ENCODE results near the gene SF3B6.

The SF3B6 gene

DNA sequence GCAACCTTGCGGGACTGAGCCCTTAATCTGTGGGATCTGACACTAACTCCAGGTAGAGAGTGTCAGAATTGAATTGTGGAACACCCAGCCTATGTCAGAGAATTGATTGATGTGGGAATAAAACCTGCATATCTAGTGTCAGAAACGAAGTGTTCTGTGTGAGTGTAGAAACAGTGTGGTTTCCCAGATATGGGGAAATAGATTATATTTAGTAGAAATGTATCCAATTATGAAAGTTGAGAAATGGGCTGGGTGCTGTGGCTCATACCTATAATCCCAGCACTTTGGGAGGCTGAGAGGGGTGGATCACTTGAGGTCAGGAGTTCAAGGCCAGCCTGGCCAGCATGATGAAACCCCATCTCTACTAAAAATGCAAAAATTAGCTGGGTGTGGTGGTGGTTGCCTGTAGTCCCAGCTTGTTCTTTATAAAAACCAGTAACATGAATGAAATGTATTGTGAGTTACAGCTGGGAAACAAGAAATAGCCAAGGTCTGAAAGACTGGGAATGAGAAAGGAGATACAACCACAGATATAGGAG lies 12.8 kb upstream of the SF3B6 start:
- no peak for DNase-seq

GRCh38 chr2:24087032-24087431 lies 10.9 kb upstream of the SF3B6 start:
- no peak for DNase-seq

DNA sequence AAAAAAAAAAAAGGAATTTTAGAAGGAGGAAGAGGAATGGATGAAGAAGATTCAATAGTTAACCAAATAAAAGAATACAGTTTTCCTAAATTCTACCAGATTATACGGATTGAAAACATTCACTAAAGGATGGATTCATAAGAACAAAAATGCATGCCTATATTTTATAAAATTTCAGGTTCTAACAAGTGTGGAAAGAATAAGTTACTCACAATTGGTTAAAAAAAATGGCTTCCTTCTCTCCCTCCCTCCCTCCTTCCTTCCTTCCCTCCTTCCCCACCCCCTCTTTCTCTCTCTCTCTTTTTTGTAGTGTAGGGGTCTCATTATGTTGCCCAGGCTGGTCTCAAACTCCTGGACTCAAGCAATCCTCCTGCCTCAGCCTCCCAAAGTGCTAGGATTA lies 10.1 kb upstream of the SF3B6 start:
- no peak for DNase-seq

DNA sequence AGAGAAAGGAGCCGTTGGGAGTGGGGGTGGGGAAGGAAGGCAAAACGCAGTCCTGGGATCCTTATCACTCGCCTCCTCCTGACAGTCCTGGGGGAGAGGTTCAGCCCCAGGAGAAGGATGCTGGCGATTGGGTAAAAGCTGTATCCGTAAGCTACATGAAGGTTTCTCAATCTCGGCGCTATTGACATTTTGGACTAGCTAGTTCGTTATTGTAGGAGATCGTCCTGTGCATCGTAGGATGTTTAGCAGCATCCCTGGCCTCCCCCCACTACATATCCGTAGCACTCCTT lies 9.0 kb upstream of the SF3B6 start:
- DNase-seq, result no peak

DNA sequence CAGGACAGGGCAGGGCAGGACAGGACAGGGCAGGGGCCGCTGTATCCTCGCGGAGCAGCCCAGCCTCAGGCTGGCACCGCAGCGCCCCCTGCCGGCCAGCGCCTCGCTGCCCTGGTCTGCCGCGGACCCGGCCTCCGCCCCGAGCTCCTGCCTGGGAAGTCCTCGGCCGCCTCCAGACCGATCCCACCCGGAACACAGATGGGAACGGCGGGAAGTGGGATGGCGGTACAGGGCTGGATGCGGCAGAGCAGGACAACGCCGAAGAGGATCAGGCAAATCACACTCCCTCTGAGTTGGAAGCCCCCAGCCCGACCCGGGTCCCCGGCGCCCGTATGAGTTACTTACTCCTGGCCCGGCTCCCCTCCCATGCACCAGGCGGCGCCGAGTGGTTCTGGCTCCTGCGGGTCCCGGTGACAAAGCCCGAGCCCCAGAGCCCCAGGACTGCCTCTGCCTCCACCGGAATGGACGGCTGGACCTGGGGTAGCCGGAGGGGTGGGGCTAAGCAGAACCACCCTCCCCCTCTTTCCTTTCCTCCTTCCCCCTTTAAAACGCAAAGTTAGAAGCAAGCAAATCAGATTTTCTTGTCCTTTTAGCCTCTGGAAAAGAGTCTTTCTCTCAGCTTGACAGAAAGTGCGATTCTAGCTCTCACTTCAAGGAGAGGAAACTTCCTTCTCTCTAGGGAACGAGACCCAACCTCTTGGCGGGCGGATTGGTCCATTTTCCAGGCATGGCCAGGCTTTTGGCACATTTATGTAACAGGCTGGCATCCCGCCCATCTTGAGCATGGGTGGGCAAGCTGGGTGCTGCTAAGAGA lies 8.5 kb upstream of the SF3B6 start, which contains the start of gene TP53I3:
TSS of gene TP53I3 (minus strand) at position 449 of the 814 bp plus-strand sequence. CDS start 508 bp downstream, outside the sequence.
- peak; percentile 59 for DNase-seq

DNA sequence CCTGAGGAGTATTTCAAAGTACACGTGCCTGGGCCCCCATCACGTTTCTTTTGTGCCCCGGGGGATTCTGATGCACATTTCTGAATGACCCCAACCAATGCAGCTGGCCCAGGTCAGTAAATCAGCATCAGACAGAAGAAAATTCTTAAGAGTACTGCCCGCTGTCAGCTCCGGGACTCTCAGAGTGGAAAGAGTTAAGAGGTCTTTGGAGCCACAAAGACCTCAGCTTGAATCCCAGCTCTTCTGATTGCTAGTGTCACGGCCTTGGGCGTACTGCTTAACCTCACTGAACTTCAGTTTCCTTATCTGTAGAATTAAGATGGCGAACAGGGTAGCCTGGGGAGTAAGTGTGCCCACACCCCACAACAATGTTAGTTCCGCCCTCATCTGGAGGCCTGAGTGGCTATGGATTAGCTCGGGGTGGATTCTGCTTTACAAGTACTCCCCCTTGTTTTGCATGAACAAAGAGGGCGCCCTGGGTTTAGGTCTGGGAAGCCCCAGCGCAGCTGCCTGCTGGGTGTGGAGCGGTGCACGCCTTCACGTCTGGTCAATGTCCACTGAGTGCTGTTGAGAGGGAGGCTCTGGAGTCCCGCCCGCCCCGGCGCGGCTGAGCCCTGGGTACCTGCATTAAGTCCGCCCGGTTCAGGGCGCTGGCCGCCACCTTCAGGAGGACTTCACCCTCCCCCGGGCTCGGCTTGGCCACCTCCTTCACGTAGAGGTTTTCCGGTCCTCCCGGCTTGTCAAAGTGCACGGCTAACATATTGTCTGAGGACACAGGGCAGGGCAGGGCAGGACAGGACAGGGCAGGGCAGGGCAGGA lies 7.7 kb upstream of the SF3B6 start:
- DNase-seq, result peak; percentile 58

DNA sequence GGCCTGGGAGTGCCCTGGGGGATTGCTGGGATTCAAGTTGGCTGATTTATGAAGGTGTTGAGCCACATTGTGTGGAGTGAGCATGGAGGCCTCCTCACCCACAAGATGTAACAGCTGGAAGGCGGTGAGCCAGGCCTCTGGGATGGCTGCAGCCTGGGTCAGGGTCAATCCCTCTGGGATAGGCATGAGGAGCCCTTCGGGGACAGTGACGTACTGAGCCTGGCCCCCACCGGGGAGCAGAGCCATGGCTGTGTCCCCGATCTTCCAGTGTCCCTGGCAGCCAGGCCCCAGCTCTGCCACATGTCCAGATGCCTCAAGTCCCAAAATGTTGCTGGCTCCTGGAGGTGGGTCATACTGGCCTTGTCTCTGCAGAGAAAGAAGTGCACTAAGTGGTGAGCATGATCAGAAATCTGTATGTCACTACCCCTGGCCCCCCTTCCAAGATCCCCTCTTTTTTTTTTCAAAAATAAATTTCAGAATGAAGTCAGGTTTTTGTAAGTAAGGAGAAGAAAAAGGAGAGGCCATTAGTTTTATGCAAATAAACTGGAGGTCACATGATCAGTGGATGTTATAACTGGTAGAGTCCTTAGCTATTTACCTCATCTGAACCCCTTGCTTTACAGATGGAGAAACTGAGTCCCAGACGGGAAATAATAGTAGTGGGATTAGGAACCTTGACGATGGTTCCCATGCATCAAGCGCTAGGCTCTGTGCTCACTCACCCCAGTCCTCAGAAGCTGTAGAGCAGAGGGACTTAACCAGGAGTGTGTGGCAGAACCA lies 6.9 kb upstream of the SF3B6 start:
- no peak for DNase-seq

DNA sequence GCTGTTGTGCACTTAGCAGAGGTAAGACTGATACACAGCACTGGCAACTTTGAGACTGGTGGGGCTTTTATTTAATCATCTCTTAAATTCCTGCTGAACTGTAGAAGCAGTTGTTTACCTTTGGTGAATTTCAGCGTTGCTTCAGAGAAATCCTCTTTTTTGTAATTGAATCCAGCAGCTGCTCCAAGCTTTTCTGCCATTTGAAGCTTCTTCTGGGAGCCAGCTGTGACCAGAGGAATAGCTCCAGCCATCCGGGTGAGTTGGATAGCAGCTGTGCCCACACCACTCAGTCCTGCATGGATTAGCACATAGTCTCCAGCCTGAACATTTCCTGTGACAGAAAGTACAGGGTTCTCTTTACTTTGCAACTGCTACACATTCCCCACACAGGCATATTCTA lies 4.6 kb upstream of the SF3B6 start:
- DNase-seq, result peak; percentile 52

DNA sequence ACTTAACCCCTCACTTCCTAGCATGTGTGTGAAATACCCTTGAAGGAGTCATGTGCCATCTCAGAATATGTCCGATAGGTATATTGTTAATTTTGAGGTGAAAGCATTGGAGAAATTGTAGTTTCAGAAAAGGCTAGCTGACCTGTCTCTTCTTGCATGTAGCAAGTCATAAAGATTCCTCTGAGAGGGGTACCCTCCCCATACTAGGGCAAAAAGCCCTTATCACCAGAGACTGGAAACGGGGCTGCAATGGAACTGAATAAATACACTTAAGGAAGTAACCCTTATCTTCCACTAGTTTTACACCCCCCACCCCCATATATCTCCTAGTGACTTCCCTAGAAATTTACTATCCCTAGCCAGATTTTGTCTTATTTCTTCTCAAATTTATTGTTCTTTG lies 1.8 kb upstream of the SF3B6 start:
- DNase-seq, result no peak

DNA sequence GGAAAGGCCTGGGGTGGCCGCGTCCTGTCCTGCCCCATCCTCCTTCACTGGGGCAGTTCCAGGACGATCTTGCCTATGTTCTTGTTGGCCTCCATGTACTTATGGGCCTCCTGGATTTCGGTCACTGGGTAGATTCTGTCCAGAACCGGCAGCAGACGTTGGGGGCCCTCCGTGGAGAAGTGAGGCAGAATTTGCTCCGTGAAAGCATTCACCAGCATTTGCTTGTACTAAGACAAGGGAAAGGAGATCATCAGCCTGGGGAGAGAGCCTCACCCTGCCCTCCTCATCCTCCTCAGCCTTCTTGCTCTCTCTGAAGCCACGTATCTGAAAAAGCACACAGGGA lies 1.4 kb upstream of the SF3B6 start:
- DNase-seq, result no peak

- DNase-seq, result no peak
Measured at GRCh38 chr2:24076849-24077534, 866 bp upstream of the SF3B6 start.

DNA sequence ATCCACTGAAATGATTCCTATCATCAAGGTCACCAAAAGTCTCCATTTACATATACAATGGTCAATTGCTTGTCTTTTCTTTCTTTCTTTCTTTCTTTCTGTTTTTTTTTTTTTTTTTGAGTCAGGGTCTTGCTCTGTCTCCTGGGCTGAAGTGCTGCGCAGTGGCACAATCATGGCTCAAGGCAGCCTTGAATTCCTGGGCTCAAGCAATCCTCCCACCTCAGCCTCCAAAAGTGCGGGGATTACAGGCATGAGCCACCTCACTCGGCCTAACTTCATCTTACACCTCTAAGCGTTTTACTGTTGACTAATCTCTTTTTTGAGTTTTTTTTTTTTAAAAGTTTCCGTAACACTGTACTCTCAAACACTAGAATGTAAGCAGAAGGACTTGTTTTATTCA lies 867 bp downstream of the SF3B6 start:
- no peak for DNase-seq

- DNase-seq, result no peak
Measured at GRCh38 chr2:24073816-24074215, 2.3 kb downstream of the SF3B6 start.

DNA sequence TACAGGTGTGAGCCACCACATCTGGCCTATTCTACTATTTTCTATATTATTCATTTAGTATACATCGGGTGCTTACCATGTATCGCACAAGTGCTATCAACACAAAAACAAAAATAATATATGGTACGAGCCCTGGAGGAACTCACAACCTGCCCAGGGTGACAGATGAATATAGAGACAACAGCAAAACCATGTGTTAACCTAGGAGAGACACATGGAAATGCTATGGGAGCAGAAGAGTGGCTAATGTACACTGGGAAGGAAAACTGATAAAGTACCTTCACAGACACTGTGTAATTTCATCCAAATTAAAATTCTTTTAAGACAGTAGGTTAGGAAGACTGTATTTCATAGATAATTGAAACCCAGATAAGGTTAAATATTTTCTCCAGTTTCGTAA lies 3.9 kb downstream of the SF3B6 start:
- DNase-seq, result no peak

DNA sequence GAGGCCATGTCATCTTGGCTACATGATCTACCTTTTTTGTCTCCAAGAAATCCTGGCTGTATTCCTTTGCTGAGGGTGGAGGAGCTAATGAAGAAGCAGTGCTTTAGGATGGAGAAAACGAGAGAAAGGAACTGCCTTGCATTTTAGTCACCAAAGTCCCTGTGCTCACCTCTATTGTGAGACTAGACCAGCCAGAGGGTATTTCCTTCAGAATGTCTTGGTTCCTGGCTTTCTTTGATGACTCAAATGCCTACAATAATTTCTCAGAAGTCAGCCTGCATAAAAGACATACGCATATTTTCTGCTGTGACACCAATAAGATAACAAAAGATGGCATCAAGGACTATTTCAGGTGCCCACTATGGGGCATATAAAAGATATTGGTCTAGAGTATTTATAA lies 10.8 kb downstream of the SF3B6 start:
- DNase-seq, result no peak

GRCh38 chr2:24058564-24059271 lies 17.4 kb downstream of the SF3B6 start:
- DNase-seq, result no peak

DNA sequence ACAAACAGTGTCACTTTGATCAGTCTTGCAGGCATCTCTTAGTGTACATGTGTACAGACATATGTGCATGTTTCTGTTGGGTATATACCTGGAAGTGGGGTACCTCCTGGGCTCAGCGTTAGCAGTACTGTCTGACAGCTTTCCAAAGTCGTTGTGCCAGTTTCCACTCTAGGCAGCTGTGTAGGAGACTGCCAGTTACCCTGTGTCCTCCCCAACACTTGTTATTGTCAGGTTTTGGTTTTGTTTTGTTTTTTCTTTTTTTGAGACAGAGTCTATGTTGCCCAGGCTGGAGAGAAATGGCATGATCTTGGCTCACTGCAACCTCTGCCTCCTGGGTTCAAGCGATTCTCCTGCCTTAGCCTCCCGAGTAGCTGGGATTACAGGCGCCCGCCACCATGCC lies 20.4 kb downstream of the SF3B6 start:
- DNase-seq, result no peak

GRCh38 chr2:24054366-24055010 lies 21.6 kb downstream of the SF3B6 start:
- no peak for DNase-seq

DNA sequence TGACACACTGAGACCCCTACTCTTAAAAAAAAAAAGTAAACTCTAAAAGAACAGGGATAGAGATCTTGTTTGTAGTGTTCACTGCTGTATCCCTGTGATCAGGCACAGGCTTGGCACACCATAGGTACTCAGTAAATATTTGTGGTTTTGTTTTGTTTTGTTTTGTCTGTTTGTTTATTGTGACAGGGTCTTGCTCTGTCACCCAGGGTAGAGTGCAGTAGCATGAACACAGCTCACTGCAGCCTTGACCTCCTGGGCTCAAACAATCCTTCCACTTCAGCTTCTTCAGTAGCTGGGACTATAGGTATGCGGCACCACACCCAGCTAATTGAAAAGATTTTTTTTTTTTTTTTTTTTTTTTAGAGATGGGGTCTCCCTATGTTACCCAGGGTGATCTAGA lies 23.2 kb downstream of the SF3B6 start:
- DNase-seq, result no peak

DNA sequence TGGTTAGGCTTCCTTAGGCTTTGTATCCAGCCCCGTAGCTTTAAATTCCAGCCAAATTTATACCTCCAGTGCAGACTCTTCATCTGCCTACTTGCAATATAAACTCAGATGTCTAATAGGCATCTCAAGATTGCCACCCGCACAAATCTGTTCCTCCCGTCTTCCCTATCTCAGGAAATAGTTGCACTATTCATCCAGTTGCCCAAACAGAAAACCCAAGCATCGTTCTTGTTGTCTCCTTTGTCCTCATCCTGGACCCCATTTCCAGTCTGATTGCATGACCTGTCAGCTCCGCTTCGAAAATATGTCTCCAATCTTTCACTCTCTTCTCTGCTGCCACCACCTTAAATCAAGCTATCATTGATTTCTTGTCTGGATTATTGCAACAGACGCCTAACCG lies 24.3 kb downstream of the SF3B6 start:
- no peak for DNase-seq

All from NCI-H2029 (cell line).